ELF-1 (cell line): ENCODE measurements around the gene TMEM120B.
"Not testable (repeated sequence)": the region's sequence is repeated elsewhere in the genome, so short reads cannot be mapped to it uniquely, and the experiment has no call there.

ENCODE experiments used
- DNase-seq: peaks from one replicate; pipeline ENCODE4 v3.0.0-alpha.2; 2016; ENCODE audit warnings: low read depth, low spot score

Gene TMEM120B

GRCh38 chr12:121774968-121775474, 62.5 kb downstream of the TMEM120B start:
- DNase-seq = no peak

GRCh38 chr12:121775501-121775900, 62.9 kb downstream of the TMEM120B start:
- no peak for DNase-seq

DNA sequence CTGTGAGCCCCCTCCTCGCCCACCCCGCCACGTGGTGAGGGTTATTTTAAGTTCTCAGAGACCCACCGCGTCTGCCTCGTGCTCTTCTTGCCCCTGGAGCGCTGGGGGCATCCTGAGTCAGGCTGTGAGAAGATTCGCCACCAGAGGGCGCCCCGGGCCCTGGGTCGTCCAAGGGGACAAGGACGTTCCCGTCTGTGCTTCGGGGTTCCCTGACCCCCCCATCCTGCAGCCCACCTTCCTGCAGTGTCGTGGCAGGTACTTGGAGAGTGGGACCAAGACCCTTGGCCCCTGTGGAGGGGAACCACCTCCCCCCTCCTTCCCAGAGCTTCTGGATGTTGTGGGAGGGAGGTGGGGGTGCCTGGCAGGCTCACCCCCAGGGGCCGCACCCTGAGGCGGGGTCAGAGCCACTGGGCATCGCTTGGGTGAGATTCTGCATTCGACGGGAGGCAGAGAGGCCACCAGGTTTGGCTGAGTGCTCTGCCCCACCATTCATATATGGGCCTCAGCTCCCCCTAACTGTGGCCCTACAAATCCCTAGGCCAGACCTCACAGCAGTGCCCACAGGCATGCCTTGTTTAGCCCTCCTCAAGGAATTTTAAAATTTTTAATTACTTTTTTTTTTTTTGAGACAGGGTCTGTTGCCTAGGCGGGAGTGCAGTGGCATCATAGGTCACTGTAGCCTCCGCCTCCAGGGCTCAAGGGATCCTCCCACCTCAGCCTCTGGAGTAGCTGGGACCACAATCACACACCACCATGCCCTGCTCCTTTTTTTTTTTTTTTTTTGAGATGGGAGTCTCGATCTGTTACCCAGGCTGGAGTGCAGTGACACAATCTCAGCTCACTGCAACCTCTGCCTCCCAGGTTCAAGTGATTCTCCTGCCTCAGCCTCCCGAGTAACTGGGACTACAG, 63.9 kb downstream of the TMEM120B start:
- DNase-seq = peak; percentile 75

DNA sequence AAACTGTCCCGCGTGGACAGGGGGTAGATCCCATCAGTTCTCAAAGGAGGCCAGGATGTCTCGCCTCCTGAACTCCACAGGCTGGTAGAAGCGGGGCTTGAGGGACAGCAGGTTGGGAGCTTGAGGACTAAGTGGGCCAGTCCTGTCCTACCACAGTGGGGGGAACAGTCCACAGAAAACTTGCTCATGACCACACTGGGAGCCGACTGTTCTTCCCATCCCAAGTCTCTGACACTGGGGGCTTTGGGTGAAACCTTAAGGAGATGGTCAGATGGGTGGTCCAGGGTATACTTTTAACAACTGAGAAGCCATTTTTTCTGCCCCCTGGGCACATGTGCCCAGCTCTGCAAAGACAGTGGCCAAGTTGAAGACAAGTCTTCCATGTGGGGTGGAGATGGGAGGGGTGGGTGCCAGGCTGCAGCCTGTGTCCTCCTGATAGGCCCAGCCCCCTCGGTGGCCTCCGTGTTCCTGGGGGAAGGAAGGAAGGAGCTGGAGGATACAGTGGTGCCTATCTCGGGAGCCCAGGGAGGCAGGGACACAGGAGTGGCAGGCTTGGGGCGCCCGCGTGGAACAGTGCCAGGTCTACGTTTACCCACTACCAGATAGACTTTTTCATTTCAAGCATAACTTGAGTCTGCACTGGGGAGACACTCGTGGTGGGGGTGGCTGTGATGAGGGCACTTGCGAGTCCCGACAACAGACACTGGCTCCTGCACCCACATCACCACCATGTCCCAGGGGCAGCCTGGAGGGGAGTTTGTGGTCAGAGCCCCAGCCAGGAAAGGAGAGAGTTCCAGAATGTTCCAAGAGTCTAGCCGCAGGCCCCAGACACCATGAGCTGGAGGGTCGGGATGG, 66.2 kb downstream of the TMEM120B start:
- DNase-seq = no peak

DNA sequence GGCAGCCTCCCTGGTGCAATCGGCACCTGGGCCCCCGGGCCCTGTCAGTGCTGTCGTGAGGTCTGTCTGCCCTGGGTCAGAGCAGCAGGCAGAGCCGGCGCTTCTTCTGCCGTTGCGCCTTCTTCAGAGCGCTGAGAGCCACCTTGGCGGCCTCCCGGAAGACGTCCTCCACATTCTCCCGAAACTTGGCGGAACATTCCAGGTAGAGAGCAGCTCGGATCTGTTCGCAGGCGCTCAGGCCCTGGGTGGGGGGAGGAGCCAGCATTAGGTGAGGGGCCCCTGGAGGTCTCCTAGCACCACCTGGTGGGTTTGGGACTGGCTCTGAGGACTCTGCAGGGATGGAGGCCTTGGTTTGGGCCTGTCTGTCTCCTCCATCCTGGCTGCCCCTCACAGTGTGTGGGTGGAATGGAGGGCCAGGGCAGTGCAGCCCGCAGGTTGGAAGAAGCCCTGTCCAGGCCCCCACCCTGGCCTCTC, 66.9 kb downstream of the TMEM120B start:
- peak; percentile 42 for DNase-seq

GRCh38 chr12:121780429-121780828, 67.9 kb downstream of the TMEM120B start:
- no peak for DNase-seq

DNA sequence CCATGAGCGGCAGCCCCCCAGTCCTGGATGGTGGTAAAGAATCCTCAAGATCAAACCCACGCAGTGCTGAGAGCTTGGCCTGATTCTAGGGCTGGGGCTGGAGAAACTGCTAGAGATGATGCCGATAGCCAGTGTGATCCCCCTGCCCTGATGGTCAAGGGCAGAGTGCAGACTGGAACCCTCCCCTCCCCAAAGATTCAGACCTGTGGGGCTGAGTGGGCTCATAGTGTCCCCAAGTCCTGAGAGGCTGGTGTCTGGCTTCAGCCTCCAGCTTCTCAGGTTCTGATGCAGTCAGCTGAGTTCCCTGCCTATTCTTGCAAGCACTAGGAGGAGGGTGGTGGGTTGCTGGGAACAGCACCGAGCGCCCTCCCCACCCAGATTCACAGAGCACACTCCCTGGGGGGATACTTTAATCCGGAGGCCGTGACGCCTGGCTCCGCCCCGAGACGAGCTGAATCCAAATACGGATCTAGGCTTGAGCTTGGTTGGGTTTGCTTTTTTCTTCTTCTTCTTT, 69.0 kb downstream of the TMEM120B start:
- DNase-seq = peak; percentile 68

DNA sequence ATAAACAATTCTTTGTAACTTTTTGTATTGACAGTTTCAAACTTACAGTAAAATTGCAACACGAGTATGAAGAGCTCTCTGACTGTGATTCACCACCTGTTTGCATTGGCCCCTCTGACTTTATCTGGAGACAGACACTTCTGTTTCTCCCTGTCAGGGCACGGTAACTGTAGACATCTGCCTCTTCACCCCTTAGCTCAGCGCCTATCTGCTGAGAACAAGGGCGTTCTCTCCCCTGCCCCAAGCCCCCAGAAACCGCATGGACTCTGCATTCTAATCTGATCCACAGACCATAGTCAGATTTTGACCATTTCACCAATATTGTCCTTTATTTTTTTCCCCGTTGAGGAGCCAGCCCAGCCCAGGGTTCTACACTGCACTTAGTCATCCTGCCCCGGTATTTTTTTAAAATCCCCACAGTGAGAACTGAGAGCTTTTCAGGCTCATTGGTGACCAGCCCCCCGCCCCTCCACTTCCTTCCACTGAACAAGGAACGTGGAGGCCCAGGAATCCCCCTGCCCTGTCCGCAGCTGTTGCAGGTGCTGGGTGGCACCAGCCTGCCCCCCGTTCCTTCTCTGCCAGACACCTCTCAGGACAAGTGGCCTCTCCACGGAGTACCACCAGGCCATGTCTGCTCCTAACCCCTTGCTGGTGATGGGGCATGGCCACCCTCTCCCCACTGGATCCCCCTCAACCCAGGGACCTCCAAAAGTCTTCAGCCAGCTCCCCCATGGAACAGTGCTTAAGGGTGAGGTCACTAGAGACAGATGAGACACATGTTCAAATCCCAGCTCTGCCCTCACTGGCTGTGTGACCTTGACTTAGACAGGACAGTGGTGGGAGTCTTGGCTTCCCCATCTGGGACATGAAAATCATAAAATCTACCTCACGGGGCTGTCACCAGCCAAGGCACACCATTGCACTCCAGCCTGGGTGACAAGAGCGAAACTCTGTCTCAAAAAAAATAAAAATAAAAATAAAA, 69.7 kb downstream of the TMEM120B start:
- no peak for DNase-seq

DNA sequence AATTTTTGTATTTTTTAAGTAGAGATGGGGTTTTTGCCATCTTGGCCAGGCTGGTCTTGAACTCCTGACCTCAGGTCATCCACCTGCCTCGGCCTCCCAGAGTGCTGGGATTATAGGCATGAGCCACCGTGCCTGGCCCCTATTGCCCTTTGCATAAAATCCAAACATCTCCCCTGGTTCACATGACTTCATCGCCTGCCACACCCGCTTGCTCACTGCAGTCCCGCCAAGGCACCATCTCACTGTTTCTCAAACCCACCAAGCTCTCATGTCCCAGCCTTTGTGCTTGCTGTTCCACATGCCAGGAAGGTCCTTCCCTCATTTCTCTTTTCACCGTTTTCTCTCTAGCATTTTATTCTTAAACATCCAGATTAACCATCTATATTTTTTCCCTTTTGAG, 71.2 kb downstream of the TMEM120B start:
- no peak for DNase-seq

DNA sequence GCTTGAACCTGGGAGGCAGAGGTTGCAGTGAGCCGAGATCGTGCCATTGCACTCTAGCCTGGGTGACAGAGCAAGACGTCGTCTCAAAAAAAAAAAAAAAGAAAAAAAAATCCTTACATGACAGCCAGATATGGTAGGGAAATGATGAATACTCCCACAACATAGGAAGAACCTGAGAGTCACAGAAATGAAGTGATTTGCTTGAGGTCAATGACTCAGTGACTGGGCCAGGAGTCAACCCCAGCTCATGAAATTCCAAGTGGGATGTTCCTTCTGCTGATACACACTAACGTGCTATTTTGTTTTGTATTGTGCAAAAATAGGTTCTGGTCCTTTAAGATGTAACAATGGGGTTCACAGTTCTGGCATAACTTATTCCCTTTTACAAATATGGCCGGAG, 71.9 kb downstream of the TMEM120B start:
- no peak for DNase-seq

DNA sequence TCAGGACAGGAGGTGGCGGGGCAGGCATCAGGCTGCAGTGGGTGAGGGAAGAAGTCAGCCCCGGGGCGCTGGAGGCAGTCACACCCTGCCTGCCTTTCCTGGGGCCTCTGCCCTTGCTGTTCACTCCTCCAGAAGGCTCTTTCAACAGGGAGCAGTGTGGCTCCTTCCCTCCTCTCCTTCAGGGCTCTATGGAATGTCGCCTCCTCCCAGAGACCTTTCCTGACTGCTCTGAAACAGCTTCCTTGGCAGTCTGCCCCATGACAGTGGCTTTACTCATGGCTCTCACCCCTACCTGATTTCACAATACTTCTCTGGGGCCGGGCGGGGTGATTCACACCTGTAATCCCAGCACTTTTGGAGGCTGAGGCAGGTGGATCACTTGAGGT, 73.9 kb downstream of the TMEM120B start:
- peak; percentile 72 for DNase-seq

- DNase-seq = no peak
Measured at GRCh38 chr12:121787063-121788025, 74.8 kb downstream of the TMEM120B start.

- DNase-seq = no peak
Measured at GRCh38 chr12:121788176-121788818, 75.7 kb downstream of the TMEM120B start.

- DNase-seq = no peak
Measured at GRCh38 chr12:121789233-121789781, 76.8 kb downstream of the TMEM120B start.

GRCh38 chr12:121789800-121790728, 77.5 kb downstream of the TMEM120B start:
- DNase-seq = no peak

DNA sequence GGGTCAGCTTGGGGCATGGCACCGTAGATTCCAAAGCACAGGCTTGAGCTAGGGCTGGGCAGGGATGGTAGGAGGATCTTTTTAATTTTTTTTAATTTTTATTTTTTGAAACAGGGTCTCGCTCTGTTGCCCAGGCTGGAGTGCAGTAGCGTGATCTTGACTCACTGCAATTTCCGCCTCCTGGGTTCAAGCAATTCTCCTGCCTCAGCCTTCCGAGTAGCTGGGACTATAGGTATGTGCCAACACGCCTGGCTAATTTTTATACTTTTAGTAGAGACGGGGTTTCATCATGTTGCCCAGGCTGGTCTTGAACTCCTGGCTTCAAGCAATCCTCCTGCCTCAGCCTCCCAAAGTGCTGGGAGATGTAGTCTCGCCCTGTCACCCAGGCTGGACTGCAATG, 78.2 kb downstream of the TMEM120B start:
- not testable (repeated sequence) for DNase-seq

GRCh38 chr12:121791671-121792551, 79.4 kb downstream of the TMEM120B start:
- DNase-seq = no peak
